RWPE2 (cell line): Measurements from ENCODE around the gene GTF3C5.

Source experiments
- ATAC-seq: fragments of 200-7000 bp; cut with Tn5 transposase; 3 replicates; pipeline ENCODE4 v1.9.1; 2021; ENCODE audit warnings: low read depth
- DNase-seq: peaks from one replicate; pipeline ENCODE4 v3.0.0-alpha.2; 2020; ENCODE audit warnings: low spot score
- H3K27ac ChIP-seq: fragments of 450-650 bp; 2 replicates; pipeline ENCODE4 v1.5.1; 2017; ENCODE audit warnings: mild to moderate bottlenecking; ENCODE audit not compliant: poor library complexity, severe bottlenecking
- H3K27me3 ChIP-seq: fragments of 250-450 bp; sonication (Bioruptor Pico); 2 replicates; pipeline ENCODE4 v1.5.1; 2021; ENCODE audit warnings: mild to moderate bottlenecking, moderate library complexity; ENCODE audit not compliant: insufficient read depth, poor library complexity, severe bottlenecking
- H3K36me3 ChIP-seq: fragments of 250-450 bp; sonication (Bioruptor Pico); 2 replicates; pipeline ENCODE4 v1.5.1; 2020; ENCODE audit warnings: low read depth, mild to moderate bottlenecking, moderate library complexity
- H3K4me1 ChIP-seq: fragments of 250-450 bp; sonication (Bioruptor Pico); 2 replicates; pipeline ENCODE4 v1.5.1; 2021; ENCODE audit warnings: mild to moderate bottlenecking, moderate library complexity; ENCODE audit not compliant: insufficient read depth, poor library complexity, severe bottlenecking
- H3K4me3 ChIP-seq: fragments of 250-450 bp; sonication (Bioruptor Pico); 2 replicates; pipeline ENCODE4 v1.5.1; 2021; ENCODE audit warnings: mild to moderate bottlenecking, moderate library complexity; ENCODE audit not compliant: severe bottlenecking
- H3K9me3 ChIP-seq: fragments of 250-450 bp; sonication (Bioruptor Pico); 2 replicates; pipeline ENCODE4 v1.5.1; 2021; ENCODE audit warnings: mild to moderate bottlenecking, moderate library complexity; ENCODE audit not compliant: severe bottlenecking
- TF ChIP-seq, protein P1 (sequence below): fragments of 450-650 bp; IDR thresholded peaks from one replicate; pipeline ENCODE4 v1.5.1; 2017; ENCODE audit warnings: mild to moderate bottlenecking, moderate library complexity; ENCODE audit not compliant: poor library complexity, severe bottlenecking

GTF3C5 gene

DNA sequence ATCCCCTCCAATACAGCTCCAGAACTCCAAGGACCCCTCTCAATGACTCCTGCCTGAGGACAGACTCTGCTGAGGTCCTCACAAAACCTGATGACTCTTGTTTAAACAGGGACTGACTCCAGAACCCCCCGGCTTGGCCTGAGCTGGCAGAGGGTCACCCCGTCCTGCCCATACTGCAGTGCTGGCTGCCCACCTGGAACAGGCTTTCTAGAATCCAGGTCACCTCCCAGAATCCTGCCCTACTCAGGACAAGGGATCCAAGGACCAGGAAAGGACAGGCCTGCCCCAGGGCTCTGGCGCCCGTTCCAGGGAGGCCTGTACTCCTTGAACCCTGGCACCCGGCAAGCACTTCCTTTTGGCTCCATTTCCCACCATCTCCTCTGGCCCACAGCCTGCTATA is 68.1 kb downstream of the GTF3C5 start:
- ATAC-seq (no peak), DNase-seq (peak; percentile 34)
- Histone ChIP-seq H3K4me1 (no peaks in the 10 kb centered on the region), H3K36me3 (peaks cover 58% of the 10 kb centered on the region), H3K4me3 (no peak overlapping the region), H3K27me3 (no peaks in the 10 kb centered on the region), H3K9me3 (peaks cover 13% of the 10 kb centered on the region), H3K27ac (no peak overlapping the region)
- TF ChIP-seq, protein P1, sequence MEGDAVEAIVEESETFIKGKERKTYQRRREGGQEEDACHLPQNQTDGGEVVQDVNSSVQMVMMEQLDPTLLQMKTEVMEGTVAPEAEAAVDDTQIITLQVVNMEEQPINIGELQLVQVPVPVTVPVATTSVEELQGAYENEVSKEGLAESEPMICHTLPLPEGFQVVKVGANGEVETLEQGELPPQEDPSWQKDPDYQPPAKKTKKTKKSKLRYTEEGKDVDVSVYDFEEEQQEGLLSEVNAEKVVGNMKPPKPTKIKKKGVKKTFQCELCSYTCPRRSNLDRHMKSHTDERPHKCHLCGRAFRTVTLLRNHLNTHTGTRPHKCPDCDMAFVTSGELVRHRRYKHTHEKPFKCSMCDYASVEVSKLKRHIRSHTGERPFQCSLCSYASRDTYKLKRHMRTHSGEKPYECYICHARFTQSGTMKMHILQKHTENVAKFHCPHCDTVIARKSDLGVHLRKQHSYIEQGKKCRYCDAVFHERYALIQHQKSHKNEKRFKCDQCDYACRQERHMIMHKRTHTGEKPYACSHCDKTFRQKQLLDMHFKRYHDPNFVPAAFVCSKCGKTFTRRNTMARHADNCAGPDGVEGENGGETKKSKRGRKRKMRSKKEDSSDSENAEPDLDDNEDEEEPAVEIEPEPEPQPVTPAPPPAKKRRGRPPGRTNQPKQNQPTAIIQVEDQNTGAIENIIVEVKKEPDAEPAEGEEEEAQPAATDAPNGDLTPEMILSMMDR, result no peak

- peaks cover 58% of the 10 kb centered on the region for H3K36me3 ChIP-seq
- no peaks in the 10 kb centered on the region for H3K27me3 ChIP-seq
- H3K27ac ChIP-seq, result no peak overlapping the region
- TF ChIP-seq, protein P1, result no peak
- H3K9me3 ChIP-seq, result peaks cover 13% of the 10 kb centered on the region
- ATAC-seq, result no peak
- H3K4me1 ChIP-seq, result no peaks in the 10 kb centered on the region
- no peak overlapping the region for H3K4me3 ChIP-seq
- peak; percentile 55 for DNase-seq
Measured at GRCh38 chr9:133099726-133100505, 69.1 kb downstream of the GTF3C5 start.

DNA sequence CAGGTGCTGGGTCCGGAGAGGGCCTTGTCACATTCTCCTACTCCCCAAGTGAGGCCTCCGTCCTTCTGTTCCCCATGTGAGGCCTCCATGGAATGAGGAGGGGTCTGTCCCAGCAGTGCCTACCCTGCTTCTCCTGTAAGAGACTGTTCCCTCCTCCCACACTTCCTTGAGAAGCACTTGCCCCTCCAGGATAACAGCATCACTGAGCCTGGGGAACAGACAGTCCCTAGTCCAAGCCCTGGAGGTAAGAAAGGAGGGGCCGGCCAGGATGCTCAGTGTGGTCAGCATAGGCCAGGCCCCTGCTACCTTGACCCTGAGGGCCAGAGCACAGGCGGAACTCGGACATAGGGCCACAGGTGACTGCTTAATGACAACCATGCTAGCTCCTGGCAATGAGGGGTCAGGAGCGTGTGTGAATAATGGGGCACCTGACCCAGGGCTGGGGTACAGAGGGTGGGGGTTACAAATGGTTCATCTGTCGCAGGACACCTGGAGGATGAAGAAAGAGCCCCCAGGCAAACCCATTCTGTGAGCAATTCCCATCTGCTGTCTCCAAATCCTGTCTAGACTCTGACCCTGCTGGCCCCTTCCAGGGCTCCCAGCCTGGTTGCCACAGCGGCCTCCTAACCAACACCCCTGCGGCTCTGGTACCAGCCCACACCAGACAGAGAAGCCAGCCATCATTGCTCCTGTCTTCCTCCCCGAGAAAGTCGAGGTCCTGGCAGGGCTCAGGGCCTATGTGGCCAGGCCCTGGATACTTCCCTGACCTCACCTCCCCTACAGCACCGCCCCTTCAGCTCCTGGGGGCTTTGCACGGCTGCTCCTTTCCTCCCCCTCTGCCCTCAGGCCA is 69.9 kb downstream of the GTF3C5 start:
- H3K27ac ChIP-seq, result no peak overlapping the region
- no peak overlapping the region for H3K4me3 ChIP-seq
- TF ChIP-seq, protein P1, result no peak
- ATAC-seq, result no peak
- H3K27me3 ChIP-seq, result no peaks in the 10 kb centered on the region
- H3K36me3 ChIP-seq, result peaks cover 58% of the 10 kb centered on the region
- H3K9me3 ChIP-seq, result peaks cover 13% of the 10 kb centered on the region
- peak; percentile 31 for DNase-seq
- H3K4me1 ChIP-seq, result no peaks in the 10 kb centered on the region

DNA sequence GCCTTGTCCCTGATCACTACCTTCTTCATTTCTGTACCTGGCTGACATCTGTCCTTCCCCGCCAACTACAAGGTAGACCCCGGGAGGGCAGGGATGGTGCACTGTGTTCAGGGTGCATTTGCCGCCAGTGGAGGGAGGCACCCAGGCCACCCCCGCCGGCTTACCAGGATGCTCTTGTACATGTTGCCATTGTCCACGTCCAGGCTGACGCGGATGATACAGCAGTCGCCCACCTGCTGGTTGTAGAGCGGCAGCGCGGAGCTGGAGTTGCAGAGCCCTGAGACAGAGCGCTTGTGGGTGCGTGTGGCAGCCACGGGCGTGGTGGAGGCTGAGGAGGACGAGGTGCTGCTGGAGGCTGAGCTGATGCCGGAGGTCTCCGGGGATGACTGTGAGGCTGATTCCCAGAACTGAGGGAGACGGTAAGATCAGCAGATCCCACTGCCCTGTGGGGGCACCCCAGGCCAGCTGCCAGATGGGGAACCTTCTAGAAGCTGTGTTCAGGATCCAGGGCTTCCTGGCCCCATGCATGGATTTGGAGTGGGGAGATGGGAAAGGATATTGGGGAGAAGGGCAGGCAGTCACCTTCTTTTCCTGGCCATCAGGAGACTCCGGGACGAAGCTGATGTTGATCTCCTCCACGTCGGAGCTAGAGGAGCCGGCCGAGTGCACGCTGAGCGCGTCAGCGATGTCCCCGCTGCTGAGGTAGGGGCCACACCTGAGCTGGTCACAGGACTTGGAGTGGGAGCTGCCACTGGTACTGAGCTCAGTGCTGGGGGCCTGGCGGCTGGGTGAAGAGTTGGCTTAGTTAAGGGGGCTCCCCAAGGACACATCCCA is 70.8 kb downstream of the GTF3C5 start:
- Histone ChIP-seq H3K27ac (no peak overlapping the region), H3K36me3 (peaks cover 64% of the 10 kb centered on the region), H3K27me3 (no peaks in the 10 kb centered on the region), H3K9me3 (peaks cover 5% of the 10 kb centered on the region), H3K4me3 (no peak overlapping the region), H3K4me1 (no peaks in the 10 kb centered on the region)
- TF ChIP-seq, protein P1, result no peak
- ATAC-seq, result no peak
- DNase-seq, result peak; percentile 55
